Adipose tissue (tissue), 3 donors: ENCODE results near the gene PLEKHD1. TPM values are rescaled to one million over a fixed set of nuclear protein-coding genes. Genes with fewer than 3 reads are reported as not detected.

Source experiments
- H3K27ac ChIP-seq: one replicate; pipeline ENCODE4 v1.5.1; 2013; ENCODE audit warnings: low read depth, low read length
- WGBS, 3 donors: extraction: QIAGEN DNeasy Blood & Tissue Kit; methylation state at CpG; one replicate each; pipeline ENCODE4 v1.1.7; 2013; 5-methylcytosine and 5-hydroxymethylcytosine counted together
- polyA plus RNA-seq, 3 donors: library from polyadenylated mRNA; stranded (reverse); fragments of 200-250 nt; gene quantifications; one replicate each; pipeline ENCODE4 v1.2.3, GENCODE V29; 2013
- donor health status: healthy with polysubstance abuse.
- donor health status: Bipolar disorder and iron deficiency.
- donor health status: healthy.

PLEKHD1 gene
- polyA plus RNA-seq, 3 donors, result 0.05 to 0.06 TPM; not detected in 1

DNA sequence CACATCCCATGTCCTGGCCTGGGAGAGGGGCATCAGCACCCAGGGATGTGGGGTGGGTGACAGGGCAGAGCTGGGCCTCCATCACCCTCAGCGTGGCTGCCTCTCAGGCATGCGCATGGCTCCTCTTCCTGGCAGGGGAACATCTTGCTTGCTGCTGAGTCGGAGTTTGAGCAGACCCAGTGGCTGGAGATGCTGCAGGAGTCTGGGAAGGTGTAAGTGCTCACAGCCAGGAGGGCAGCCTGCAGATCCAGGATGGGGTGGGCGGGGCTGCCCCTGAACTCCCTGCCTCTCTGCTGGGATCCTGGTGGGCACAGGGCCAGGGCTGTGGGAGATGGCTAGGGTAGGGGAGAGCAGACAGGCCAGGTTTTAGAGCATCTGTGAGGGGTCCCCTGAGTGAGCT lies 16.2 kb downstream of the PLEKHD1 start:
- WGBS, 3 donors, result 90 to 95% (median 91%) methylated on average over 4 of the region's 4 CpGs

DNA sequence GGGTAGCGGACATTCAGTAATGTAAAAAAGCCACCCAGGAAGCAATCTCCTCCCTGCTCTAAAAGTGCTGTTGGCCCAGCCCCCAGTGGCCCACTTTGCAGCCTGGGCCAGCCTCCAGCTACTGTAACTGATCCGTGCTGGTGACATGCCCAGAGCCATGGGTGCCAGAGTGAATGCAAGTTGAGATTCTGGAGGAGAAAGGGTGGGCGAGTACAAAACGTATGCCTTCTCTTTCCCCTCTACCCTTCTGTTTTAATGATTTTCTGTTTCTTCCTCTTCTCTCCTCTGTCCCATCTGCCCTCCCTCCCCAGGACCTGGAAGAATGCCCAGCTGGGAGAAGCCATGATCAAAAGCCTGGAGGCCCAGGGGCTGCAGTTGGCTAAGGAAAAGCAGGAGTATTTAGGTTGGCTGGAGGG lies 16.9 kb downstream of the PLEKHD1 start:
- H3K27ac ChIP-seq, result no peak overlapping the region
- WGBS, 3 donors, result 58 to 63% (median 61%) methylated on average over 4 of the region's 4 CpGs

More for the DNA sequence above, 16.2 kb downstream of the PLEKHD1 start:
- no peak overlapping the region for H3K27ac ChIP-seq

DNA sequence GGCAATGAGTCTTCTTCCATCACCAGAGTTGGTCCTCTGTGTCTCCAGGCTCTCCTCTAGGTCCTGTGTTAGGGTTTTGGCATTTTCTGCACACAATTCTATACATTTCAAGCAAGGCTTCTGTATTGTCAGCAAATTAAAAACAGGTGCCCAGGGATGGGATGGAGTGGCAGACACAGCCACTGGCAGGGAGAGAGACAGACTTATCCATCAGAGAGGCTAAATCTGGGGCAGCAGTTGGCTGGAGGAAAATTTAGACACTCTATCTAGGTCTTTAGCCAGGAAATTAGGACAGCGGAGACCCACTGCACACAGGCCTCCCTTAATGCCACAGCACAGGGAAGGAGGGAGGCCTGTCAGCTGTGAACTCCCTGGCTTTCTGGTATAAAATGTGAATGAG lies 20.2 kb downstream of the PLEKHD1 start:
- 96 to 100% (median 100%) methylated on average over 1 of the region's 1 CpG for WGBS, 3 donors
- H3K27ac ChIP-seq, result no peak overlapping the region

DNA sequence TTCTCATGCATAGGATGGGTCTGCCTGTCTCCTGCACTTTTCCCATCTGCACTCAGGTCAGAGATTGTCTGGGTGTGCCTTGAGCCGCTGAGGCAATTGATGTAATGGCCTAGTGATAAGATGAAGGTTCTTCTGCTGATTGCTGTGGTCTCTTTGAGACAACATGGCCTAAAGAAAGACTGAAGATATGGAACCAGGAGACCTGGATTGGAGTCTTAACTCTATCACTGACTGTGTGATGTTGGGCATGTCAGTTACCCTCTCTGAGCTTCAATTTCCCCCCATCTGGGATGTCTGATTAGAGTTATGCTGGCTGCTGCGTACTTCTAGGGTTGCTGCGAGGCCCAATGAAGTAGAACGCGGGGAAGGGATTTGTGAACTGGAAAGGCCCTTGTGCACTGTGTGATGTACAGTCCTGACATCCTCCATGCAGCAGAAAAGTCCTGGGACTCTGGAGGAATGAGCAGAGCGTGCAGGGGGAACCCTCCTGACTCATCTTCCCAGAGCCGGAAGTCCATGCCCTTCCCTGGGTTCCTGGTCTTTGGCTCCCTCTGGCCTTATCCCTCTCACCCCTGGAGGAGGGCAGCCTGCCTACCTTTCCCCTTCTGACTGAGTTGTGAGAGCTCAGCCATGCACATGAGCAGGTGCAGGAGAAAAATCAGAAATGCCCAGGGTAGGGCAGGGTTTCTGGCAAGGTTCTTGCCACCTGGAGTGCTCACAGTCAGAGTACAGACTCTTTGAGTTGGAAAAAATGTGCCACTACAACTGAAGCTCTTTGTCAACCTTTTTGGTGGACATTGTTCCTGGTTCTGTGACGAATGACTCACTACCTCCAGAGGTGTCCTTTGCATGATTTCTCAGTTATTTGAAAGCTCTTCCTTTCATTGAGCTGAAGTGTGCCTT lies 21.1 kb downstream of the PLEKHD1 start:
- H3K27ac ChIP-seq, result no peak overlapping the region
- whole genome bisulfite sequencing, 3 donors, result 83 to 88% (median 84%) methylated on average over 8 of the region's 8 CpGs

DNA sequence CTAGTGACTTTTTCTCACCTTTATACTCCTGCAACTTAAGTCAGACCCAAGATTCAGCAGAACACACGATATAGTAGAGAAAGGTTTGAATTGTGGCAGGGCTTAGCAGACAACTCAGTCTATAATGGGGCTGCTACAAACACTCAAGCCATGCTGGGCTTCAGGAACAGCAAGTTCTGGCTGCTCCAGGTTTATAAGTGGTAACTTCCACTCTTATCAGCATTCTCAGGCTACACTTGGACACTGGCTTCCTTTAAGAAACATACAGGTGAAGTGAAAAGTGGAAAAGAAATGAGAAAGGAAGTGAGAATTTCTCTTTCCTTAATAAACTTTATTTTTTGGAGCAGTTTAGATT lies 21.7 kb downstream of the PLEKHD1 start:
- H3K27ac ChIP-seq, result no peak overlapping the region
- WGBS, 3 donors, result 55 to 64% (median 57%) methylated on average over 1 of the region's 1 CpG

DNA sequence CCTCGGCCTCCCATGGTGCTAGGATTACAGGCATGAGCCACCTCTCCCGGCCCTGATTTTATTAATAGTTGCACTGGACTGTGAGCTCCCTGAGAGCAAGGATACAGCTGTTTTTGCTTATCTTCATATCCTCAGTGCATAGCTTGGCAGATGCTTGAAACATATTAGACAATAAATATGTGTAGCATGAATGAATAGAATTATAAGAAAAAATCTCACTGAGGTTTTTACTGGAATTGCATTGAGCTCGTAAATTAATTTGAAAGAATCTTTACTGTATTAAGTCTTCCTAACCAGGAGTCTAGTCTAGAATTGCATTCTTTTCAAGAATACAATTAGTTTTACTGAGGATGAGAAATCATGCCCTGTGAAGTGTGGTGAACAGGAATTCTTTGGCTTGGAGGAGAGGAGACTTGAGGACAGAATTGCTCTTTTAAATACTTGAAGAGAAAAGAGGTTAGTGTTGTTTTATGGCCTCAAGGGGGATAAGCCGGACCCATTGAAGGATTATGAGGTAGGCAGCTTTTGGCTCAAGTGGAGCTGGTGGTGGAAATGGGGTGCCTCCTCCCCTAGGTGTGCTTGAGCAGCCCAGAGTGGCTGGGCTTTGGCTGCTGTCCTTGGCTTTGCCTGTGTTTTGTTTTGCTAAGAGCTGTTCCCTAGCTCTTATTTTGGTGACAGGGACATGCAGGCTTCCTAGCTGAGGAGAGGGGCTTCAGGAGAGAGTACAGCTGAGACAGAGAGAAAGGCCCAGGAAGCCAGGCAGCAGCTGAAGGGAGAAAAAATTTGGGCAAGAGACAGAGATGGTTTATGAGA lies 34.0 kb downstream of the PLEKHD1 start:
- no peak overlapping the region for H3K27ac ChIP-seq
- WGBS, 3 donors, result 57 to 74% (median 68%) methylated on average over 4 of the region's 4 CpGs

DNA sequence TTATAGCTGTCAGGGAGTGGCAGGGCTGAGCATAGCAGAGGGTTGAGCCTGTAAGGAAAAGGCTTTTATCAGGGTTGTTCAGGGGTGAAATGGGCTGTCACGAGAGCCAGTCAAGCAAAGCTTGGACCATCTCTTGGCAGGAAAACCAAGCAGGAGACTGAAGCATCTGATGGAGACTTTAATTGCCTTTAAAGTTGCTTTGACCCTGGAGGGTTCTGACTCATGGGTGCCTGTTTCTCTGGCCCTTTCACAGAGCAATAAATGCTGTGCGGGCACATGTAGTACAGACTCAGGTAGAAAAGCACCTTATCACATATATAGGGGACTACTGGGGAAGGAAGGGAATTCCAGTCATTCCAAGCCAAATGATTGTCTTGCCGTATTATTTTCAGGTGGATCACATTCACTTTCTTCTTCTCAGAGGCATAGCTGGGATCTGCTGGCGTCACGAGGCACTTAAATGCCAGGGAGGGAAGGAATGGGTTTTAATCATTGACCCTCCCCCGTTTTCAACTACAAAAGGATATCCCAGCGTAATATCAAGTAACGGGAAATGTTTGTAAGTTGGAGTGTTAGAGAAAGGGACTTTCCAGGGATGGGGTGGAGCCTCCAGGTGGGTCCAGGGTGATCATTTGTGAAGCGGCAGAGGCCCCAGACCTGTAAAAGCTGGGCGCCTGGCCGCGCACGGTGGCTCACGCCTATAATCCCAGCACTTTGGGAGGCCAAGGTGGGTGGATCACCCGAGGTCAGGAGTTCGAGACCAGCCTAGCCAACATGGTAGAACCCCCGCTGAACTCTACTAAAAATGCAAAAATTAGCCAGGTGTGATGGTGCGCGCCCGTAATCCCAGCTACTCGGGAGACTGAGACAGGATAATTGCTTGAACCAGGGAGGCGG lies 34.9 kb downstream of the PLEKHD1 start:
- no peak overlapping the region for H3K27ac ChIP-seq
- 75 to 82% (median 82%) methylated on average over 22 of the region's 22 CpGs for WGBS, 3 donors

DNA sequence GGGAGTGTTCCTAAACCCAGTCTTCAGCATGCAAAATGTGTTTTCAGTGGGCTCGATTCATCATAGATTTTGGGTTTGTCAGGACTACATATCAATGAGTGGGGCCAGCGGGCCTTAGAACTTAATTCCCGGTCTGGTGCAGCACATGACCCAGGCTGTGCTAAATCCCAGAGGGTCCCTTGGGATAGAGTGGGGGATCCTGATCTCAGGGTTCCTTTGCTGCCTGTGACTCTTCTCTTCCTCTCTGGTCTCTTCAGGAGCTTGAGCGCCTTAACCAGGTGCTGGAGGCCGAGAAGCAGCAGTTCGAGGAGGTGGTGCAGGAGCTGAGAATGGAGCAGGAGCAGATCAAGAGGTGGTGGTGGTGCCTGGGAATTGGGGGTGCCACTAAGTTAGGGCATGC lies 37.5 kb downstream of the PLEKHD1 start:
- 91 to 96% (median 95%) methylated on average over 6 of the region's 6 CpGs for WGBS, 3 donors
- no peak overlapping the region for H3K27ac ChIP-seq

DNA sequence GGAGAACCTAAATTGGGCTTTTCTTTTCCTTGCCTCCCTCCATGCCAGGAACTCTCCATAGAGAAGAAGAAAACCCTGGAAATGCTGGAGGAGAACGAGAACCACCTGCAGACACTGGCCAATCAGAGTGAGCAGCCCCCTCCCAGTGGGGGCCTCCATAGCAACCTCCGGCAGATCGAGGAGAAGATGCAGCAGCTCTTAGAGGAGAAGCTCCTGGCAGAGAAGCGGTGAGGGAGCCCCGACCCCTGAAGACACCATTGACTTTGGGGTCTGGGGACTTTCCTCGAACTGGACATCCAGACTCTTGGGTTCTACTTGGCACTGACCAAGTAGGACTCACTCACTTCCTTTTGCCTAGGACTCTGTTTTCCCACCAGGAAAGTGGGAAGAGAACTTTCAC lies 41.4 kb downstream of the PLEKHD1 start:
- no peak overlapping the region for H3K27ac ChIP-seq
- 68 to 81% (median 76%) methylated on average over 6 of the region's 6 CpGs for whole genome bisulfite sequencing, 3 donors

DNA sequence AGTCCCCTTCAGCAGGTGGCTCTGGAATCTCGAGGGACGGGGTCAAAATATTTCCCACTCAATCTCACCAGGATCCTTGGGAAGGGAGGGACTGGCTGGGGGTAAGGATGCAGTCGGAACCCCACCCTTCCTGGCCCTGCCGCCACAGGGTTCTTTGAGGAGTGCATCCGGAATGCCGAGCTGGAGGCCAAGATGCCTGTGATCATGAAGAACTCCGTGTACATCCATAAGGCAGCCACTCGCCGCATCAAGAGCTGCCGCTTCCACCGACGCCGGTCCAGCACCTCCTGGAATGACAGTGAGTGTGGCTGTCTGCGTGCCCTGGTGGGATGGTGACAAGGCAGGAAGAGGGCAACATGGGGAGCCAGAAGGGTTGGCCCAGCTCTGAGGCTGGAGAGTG lies 43.1 kb downstream of the PLEKHD1 start:
- no peak overlapping the region for H3K27ac ChIP-seq
- 87 to 90% (median 89%) methylated on average over 14 of the region's 14 CpGs for WGBS, 3 donors

DNA sequence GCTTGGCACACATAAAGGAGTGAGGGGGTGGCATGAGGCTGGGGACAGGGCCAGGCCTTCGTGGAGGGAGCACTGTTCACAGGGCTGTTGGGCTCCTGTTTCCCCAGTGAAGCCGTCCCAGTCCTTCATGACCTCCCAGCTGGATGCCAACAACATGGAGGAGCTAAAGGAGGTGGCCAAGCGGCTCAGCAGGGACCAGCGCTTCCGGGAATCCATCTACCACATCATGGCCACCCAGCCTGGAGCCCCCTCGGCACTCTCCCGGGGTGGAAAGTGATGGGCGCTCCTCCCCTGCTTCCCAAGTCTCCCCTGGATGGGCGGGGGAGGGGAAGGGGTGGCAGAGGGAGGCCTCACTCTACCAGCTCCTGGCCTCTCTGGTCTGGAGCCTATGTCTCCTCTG lies 43.6 kb downstream of the PLEKHD1 start:
- 83 to 94% (median 88%) methylated on average over 8 to 9 of the region's 9 CpGs for WGBS, 3 donors
- H3K27ac ChIP-seq, result no peak overlapping the region

DNA sequence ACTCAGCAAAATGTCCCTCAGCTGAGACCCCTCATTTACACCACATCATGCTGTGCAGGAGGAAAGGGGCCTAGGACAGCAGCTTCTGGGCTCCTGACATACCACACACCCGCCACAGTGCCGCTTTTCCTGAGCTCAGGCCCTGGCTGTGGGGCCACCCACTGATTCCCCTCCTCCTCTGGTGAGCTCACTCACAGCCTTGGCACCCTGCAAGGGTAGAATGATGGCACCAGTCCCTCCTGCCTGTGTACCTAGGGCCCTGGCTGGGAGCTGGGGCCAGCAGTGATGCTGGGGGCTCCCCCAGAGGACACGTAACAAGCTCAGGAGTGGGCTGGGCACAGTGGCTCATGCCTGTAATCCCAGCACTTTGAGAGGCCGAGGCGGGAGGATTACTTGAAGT lies 44.4 kb downstream of the PLEKHD1 start:
- no peak overlapping the region for H3K27ac ChIP-seq
- WGBS, 3 donors, result 91 to 94% (median 92%) methylated on average over 5 of the region's 5 CpGs

DNA sequence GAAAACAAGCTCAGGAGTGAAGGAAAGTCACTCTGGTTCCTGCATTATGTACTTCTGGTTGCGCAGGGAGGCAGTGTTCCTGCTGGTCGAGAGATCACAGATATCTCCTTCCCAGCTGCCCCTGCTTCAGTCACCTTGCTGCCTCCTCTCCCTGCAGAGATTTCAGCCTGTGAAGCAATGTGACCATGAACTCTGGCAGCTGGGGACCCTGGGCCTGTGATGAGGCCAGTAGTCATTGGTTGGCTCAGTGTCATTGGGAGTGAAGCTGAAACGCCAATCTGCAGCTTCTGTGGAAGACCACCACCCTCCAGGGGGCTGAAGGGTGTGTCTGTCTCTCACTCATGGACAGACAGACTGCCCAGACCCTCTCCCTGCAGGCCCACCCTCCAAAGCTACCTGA lies 45.0 kb downstream of the PLEKHD1 start:
- H3K27ac ChIP-seq, result no peak overlapping the region
- 79 to 87% (median 83%) methylated on average over 3 of the region's 3 CpGs for WGBS, 3 donors

DNA sequence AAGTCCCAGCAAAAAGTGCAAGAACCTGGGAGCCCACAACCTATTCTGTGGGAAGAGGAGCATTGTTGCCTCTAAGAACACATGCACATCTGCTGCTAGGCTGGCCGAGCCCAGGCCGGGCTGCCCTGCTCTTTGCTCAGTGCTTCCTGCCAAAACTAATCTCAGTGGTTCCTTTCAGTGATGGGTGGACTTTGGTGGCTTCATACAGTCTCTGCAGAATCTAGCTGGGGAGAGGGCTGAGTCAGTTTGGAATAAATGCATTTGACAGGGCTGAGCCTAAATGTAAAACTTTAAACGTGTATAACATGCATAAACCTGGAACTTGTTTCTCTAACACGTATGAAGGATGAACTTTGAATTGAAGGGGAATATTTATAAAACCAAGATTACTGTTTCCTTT lies 45.6 kb downstream of the PLEKHD1 start:
- 50 to 68% (median 53%) methylated on average over 4 of the region's 4 CpGs for WGBS, 3 donors

DNA sequence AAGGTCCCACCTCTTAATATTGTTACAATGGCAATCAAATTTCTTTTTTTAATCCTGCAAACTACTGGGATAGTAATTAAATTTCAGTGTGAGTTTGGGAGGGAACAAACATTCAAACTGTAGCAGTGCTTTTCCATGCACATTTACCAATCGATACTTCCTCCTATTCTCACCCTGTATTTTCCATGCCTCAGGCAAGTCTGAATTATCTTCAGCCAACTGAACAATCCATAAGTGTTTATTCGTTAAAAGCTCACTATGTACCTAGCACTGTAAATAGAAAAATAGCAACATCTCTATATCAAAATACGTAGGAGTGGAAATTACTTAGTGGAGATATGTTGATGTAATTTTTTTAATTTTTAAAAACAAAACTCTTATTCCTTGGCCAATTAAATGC lies 46.6 kb downstream of the PLEKHD1 start:
- H3K27ac ChIP-seq, result no peak overlapping the region
- 70 to 84% (median 72%) methylated on average over 3 of the region's 3 CpGs for WGBS, 3 donors

More for the DNA sequence above, 45.6 kb downstream of the PLEKHD1 start:
- no peak overlapping the region for H3K27ac ChIP-seq

DNA sequence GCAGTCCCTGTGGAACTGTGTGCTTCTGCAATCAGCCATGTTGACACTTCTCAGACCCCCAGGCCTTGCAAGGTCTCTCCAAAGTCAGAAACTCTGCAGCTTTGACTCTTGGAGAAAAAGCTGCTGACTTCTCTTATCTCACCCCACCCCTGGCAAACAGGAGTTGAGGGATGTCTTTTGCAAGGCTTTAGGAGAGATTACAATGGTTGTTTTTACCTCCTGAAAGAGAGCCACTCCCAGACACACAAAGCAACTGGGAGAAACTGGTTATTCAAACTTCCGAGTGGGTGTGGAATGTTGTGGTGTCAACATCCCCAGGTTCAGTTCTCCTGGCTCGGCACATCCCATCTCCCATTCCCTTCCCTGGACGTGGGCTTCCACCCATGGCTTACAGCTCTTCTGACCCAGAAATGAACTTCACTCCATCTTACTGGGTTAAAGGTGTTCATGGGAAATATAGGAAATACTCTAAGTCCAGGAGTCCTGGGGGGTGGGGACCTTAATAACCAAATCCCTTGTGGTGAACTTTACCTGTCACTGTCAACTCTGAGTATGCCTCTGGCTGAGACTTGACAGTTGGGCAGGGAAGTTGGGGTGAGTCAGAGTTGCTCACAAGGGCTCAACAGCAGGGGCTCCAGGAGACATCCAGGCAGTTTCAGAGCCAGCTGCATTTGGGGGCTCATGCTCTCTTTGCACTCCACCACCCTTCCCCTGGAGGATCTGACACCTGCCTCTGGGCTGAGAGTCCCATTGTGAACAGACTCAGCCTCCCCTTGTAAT lies 48.2 kb downstream of the PLEKHD1 start:
- WGBS, 3 donors, result 38 to 58% (median 57%) methylated on average over 3 of the region's 3 CpGs
- no peak overlapping the region for H3K27ac ChIP-seq

DNA sequence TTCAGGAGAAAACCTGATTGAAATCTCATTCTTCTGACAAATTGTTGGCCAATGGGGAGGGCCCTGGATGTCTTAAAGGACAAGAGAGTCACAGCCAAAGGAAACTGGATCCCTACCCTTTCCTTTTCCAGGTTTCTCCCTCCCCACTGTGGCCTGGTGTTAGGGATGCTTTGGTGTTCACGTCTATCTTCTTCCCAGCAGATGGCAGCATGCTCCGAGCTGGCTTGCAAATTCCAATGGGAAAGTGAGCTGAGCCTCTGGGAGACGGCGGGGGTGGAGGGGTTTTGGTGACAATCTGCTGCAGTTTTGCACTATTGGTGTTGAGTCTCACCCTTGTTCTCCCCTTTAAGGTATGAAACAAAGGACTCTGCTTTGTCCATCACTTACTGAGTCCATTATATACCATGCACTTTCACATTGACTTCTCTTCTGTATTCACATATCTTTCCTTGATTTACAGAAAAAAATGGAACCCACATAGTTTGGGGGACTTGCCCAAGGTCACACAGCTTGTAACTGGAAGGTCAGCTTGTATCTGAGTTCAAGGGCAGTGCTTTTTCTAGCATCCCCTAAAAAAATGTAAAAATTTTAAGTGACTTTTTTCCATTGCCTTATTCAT lies 50.8 kb downstream of the PLEKHD1 start:
- WGBS, 3 donors, result 5 to 6% (median 5%) methylated on average over 4 of the region's 4 CpGs
- no peak overlapping the region for H3K27ac ChIP-seq

DNA sequence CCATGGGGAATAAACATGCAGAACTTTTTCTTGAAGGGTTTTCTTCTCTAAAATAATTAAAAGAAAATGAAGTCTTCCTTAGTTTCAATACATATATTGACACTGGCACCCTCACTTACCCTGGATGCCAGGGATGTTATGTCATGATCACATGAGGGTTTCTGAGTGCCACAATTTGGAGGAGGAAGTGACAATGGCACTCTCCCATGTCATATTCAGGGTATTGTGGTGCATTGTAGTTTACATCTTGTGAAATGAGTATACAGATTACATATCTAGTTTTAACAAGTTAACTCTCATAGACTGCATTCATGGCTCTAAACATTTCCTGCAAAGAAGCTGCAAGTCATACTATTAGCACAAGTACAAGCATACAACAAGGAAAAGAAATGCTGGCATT lies 52.4 kb downstream of the PLEKHD1 start:
- no peak overlapping the region for H3K27ac ChIP-seq
